HepG2 (cell line): Measurements from ENCODE around the gene ASAP2. TPM values are rescaled to one million over a fixed set of nuclear protein-coding genes. Genes with fewer than 3 reads are reported as not detected.

Source experiments
- ATF4 ChIP-seq, 2 experiments: fragments of 450-650 bp in 1 of 2; sonication (generic) in 1 of 2; formaldehyde crosslinking; IDR thresholded peaks; 2 replicates each; pipeline versions ENCODE4 v1.5.0 to v1.8.0; 2020 to 2022; ENCODE audit warnings: mild to moderate bottlenecking in 1 of 2, missing genetic modification reagents in 1 of 2
- BRF2 ChIP-seq: sonication (generic); formaldehyde crosslinking; IDR thresholded peaks from 2 replicates; pipeline ENCODE4 v1.8.1; 2022; ENCODE audit warnings: mild to moderate bottlenecking, missing genetic modification reagents
- ELK4 ChIP-seq: sonication (generic); formaldehyde crosslinking; IDR thresholded peaks from 2 replicates; pipeline ENCODE4 v1.9.0; 2021; ENCODE audit warnings: missing genetic modification reagents, borderline replicate concordance
- GPN1 ChIP-seq: sonication (generic); formaldehyde crosslinking; IDR thresholded peaks from 2 replicates; pipeline ENCODE4 v1.5.1; 2020; ENCODE audit warnings: missing genetic modification reagents, borderline replicate concordance
- ISL2 ChIP-seq: sonication (generic); formaldehyde crosslinking; IDR thresholded peaks from 2 replicates; pipeline ENCODE4 v1.5.0; 2020; ENCODE audit warnings: missing genetic modification reagents
- JUNB ChIP-seq: sonication (generic); formaldehyde crosslinking; IDR thresholded peaks from 2 replicates; pipeline ENCODE4 v1.8.0; 2022; ENCODE audit warnings: missing genetic modification reagents, mild to moderate bottlenecking, borderline replicate concordance
- KDM4B ChIP-seq: sonication (generic); formaldehyde crosslinking; IDR thresholded peaks from 2 replicates; pipeline ENCODE4 v1.4.0; 2020; ENCODE audit warnings: missing genetic modification reagents
- MED1 ChIP-seq: sonication (generic); formaldehyde crosslinking; IDR thresholded peaks from 2 replicates; pipeline ENCODE4 v1.4.0; 2020; ENCODE audit warnings: missing genetic modification reagents
- NR1H2 ChIP-seq: sonication (generic); formaldehyde crosslinking; IDR thresholded peaks from 2 replicates; pipeline ENCODE4 v1.8.1; 2022; ENCODE audit warnings: low read depth, missing genetic modification reagents, borderline replicate concordance
- ONECUT2 ChIP-seq: sonication (generic); formaldehyde crosslinking; IDR thresholded peaks from 2 replicates; pipeline ENCODE4 v1.4.0; 2020; ENCODE audit warnings: missing genetic modification reagents
- PAX8 ChIP-seq: sonication (generic); formaldehyde crosslinking; IDR thresholded peaks from 2 replicates; pipeline ENCODE4 v1.8.0; 2022; ENCODE audit warnings: mild to moderate bottlenecking, missing genetic modification reagents, borderline replicate concordance
- POLR2AphosphoS2 ChIP-seq: IDR thresholded peaks from 2 replicates; pipeline ENCODE4 v1.6.1; 2011; ENCODE audit warnings: low read depth, low read length, improper control_type of control experiment
- TAF15 ChIP-seq: fragments of 200-400 bp; formaldehyde crosslinking; IDR thresholded peaks from one replicate; pipeline ENCODE4 v1.6.1; 2018; ENCODE audit warnings: mild to moderate bottlenecking, low read depth, low read length; ENCODE audit not compliant: poor library complexity, severe bottlenecking
- U2AF1 ChIP-seq: fragments of 200-400 bp; formaldehyde crosslinking; optimal IDR thresholded peaks from 2 replicates; pipeline ENCODE3; 2017; ENCODE audit warnings: mild to moderate bottlenecking, low read depth, low read length
- ZMYM4 ChIP-seq: sonication (generic); formaldehyde crosslinking; IDR thresholded peaks from 2 replicates; pipeline ENCODE4 v1.8.1; 2023; ENCODE audit warnings: mild to moderate bottlenecking, missing genetic modification reagents
- ZNF142 ChIP-seq: sonication (generic); formaldehyde crosslinking; IDR thresholded peaks from 2 replicates; pipeline ENCODE4 v1.4.0; 2020; ENCODE audit warnings: missing genetic modification reagents
- ZNF24 ChIP-seq: fragments of 450-650 bp; IDR thresholded peaks from 2 replicates; pipeline ENCODE4 v1.6.1; 2017; ENCODE audit warnings: antibody characterized with exemption, mild to moderate bottlenecking
- ZNF329 ChIP-seq: sonication (generic); formaldehyde crosslinking; IDR thresholded peaks from 2 replicates; pipeline ENCODE4 v1.9.0; 2021; ENCODE audit warnings: low read depth, mild to moderate bottlenecking, missing genetic modification reagents
- ZNF446 ChIP-seq: sonication (generic); formaldehyde crosslinking; IDR thresholded peaks from 2 replicates; pipeline ENCODE4 v1.5.0; 2020; ENCODE audit warnings: mild to moderate bottlenecking, missing genetic modification reagents
- ZNF468 ChIP-seq: sonication (generic); formaldehyde crosslinking; IDR thresholded peaks from 2 replicates; pipeline ENCODE4 v1.8.0; 2022; ENCODE audit warnings: mild to moderate bottlenecking, moderate library complexity, missing genetic modification reagents
- ZNF557 ChIP-seq: sonication (generic); formaldehyde crosslinking; IDR thresholded peaks from 2 replicates; pipeline ENCODE4 v1.4.0; 2020; ENCODE audit warnings: missing genetic modification reagents
- ZNF629 ChIP-seq: sonication (generic); formaldehyde crosslinking; conservative IDR thresholded peaks from 2 replicates; pipeline ENCODE4 v1.5.0; 2020; ENCODE audit warnings: missing genetic modification reagents
- polyA plus RNA-seq, 8 experiments: library from polyadenylated mRNA; depleted of rRNA in 3 of 8; stranded (reverse) in 7 of 8; unstranded in 1 of 8; fragments of >200 nt; fragmentation: Illumina TruSeq in 4 of 8; extraction: Trizol in 4 of 8; gene quantifications; 2 replicates each; pipeline versions ENCODE4 v1.2.1 to v1.2.3, GENCODE V29; 2011 to 2016; ENCODE audit warnings: low read depth in 4 of 8, missing spikeins in 1 of 8, mixed read lengths in 1 of 8; ENCODE audit not compliant: insufficient read depth in 1 of 8
- total RNA-seq, 5 experiments: library from RNA; depleted of rRNA; stranded (reverse); fragments of >200 nt; fragmentation: Illumina TruSeq; extraction: Trizol; gene quantifications; 2 replicates each; pipeline ENCODE4 v1.2.3, GENCODE V29; 2016; ENCODE audit warnings: low read depth in 1 of 5

Gene ASAP2
- total and polyA plus RNA-seq, 2 of the 13 experiments (the other 11 are each of a cell fraction or from before 2014, with no cell fraction given) = 7.3 to 22.3 TPM

- TF ChIP-seq ZNF142 (CRISPR knock-in tag) (no peak; the same call in 1 of the 2 replicates), BRF2 (CRISPR knock-in tag) (no peak), ATF4 (CRISPR knock-in tag; IDR thresholded peaks at IDR 0.05) (no peak), ZMYM4 (CRISPR knock-in tag) (peak; percentile 61; the same call in 1 of the 2 replicates), ZNF557 (no peak), U2AF1 (no peak), ZNF329 (CRISPR knock-in tag) (no peak; the same call in 1 of the 2 replicates), PAX8 (CRISPR knock-in tag) (no peak), GPN1 (CRISPR knock-in tag) (no peak), JUNB (CRISPR knock-in tag) (no peak), ISL2 (CRISPR knock-in tag) (no peak), ZNF446 (CRISPR knock-in tag) (no peak), ONECUT2 (CRISPR knock-in tag) (no peak), ZNF468 (CRISPR knock-in tag) (no peak), ZNF24 (no peak), POLR2AphosphoS2 (no peak), ELK4 (CRISPR knock-in tag) (no peak), TAF15 (no peak), KDM4B (CRISPR knock-in tag) (peak; percentile 18; the same call in 1 of the 2 replicates), MED1 (no peak), NR1H2 (CRISPR knock-in tag) (no peak), ZNF629 (no peak)
Observed at GRCh38 chr2:9422321-9423099, 215.9 kb downstream of the ASAP2 start (continued).
